Spleen (tissue), 11 donors: ENCODE measurements around the gene NLRC4. TPM values are rescaled to one million over a fixed set of nuclear protein-coding genes. Genes with fewer than 3 reads are reported as not detected.

Experiments used
- DNase-seq: peaks from one replicate; pipeline ENCODE4 v3.0.0-alpha.2; 2020
- H3K27ac ChIP-seq, 8 donors: fragments of 200-600 bp; sonication (generic) in 7 of 8; 1 replicate in 4 of 8; 2 replicates in 4 of 8; pipeline versions ENCODE4 v1.5.0 to v1.8.0; 2016 to 2021; ENCODE audit warnings: inconsistent platforms in 4 of 8, mild to moderate bottlenecking in 4 of 8, moderate library complexity in 1 of 8
- H3K27me3 ChIP-seq, 7 donors: fragments of 200-600 bp; sonication (generic) in 6 of 7; replicated peaks in 1 of 7; 1 replicate in 4 of 7; 2 replicates in 3 of 7; pipeline versions ENCODE4 v1.5.0 to v1.8.0; 2016 to 2021; ENCODE audit warnings: inconsistent platforms in 3 of 7, mild to moderate bottlenecking in 1 of 7
- H3K36me3 ChIP-seq, 6 donors: fragments of 200-600 bp; sonication (generic) in 5 of 6; 1 replicate in 4 of 6; 2 replicates in 2 of 6; pipeline versions ENCODE4 v1.5.0 to v1.8.0; 2016 to 2021; ENCODE audit warnings: inconsistent platforms in 2 of 6
- H3K4me1 ChIP-seq, 6 donors: fragments of 200-600 bp; sonication (generic) in 5 of 6; 1 replicate in 3 of 6; 2 replicates in 3 of 6; pipeline versions ENCODE4 v1.5.0 to v1.8.0; 2016 to 2021; ENCODE audit warnings: inconsistent platforms in 3 of 6
- H3K4me3 ChIP-seq, 8 donors: fragments of 200-600 bp; sonication (generic) in 7 of 8; 1 replicate in 4 of 8; 2 replicates in 4 of 8; pipeline versions ENCODE4 v1.5.0 to v1.8.0; 2016 to 2021; ENCODE audit warnings: inconsistent platforms in 4 of 8, mild to moderate bottlenecking in 4 of 8, moderate library complexity in 2 of 8
- H3K9me3 ChIP-seq, 8 donors: fragments of 200-600 bp; sonication (generic) in 7 of 8; 1 replicate in 4 of 8; 2 replicates in 4 of 8; pipeline versions ENCODE4 v1.5.0 to v1.8.0; 2016 to 2021; ENCODE audit warnings: inconsistent platforms in 4 of 8
- POLR2A ChIP-seq, 3 donors: fragments of 450-650 bp; IDR thresholded peaks; one replicate each; pipeline ENCODE4 v1.5.1; 2017; ENCODE audit warnings: antibody characterized with exemption in 3 of 3, mild to moderate bottlenecking in 1 of 3
- POLR2AphosphoS5 ChIP-seq, 3 donors: sonication (generic); formaldehyde crosslinking; IDR thresholded peaks; one replicate each; pipeline ENCODE4 v1.5.1; 2017; ENCODE audit warnings: antibody characterized with exemption in 3 of 3
- WGBS, 5 donors: extraction: QIAGEN DNeasy Blood & Tissue Kit in 3 of 5; methylation state at CpG; one replicate each; pipeline versions ENCODE4 v1.1.5 to v1.1.7; 2013 to 2018; 5-methylcytosine and 5-hydroxymethylcytosine counted together
- intact Hi-C: fragments of 100-400 bp; cut with DNase I; formaldehyde crosslinking; loops from one replicate; pipeline ENCODE4 v1.15.0; 2023; ENCODE audit warnings: low total_unique reads
- polyA plus RNA-seq, 3 donors: library from polyadenylated mRNA; stranded (reverse); fragments of 200-250 nt; gene quantifications; one replicate each; pipeline ENCODE4 v1.2.1, GENCODE V29; 2013
- total RNA-seq, 7 donors: library from RNA; depleted of rRNA in 3 of 7; stranded (reverse); fragments of >200 nt in 3 of 7; fragmentation: NEBNext Ultra II Directional in 4 of 7; extraction: Animal tissue kit (Norgen Biotek cat#: 25700) in 4 of 7; gene quantifications; one replicate each; pipeline versions ENCODE4 v1.1.0 to v1.2.1, GENCODE V29; 2016 to 2021
- TF ChIP-seq, protein P1 (sequence below), 11 experiments: fragments of 200-600 bp in 7 of 11; fragments of 450-650 bp in 4 of 11; sonication (generic) in 4 of 11; IDR thresholded peaks in 8 of 11; conservative IDR thresholded peaks in 3 of 11; 1 replicate in 7 of 11; 2 replicates in 4 of 11; pipeline versions ENCODE4 v1.4.0 to v1.8.0; 2016 to 2021; ENCODE audit warnings: antibody characterized with exemption in 11 of 11, inconsistent platforms in 4 of 11, mild to moderate bottlenecking in 1 of 11
- donor health status: healthy with polysubstance abuse.
- donor health status: DM: no; HTN: no; CAD: no; lungs with moderate emphysema.
- donor health status: DM: no; HTN: no; CAD: no.
- donor health status: Bipolar disorder and iron deficiency.
- donor health status: healthy.
- donor health status: DM: no; HTN: no; CAD: no.
- donor health status: DM: yes; HTN: yes; CAD: no.

NLRC4 gene
- total and polyA plus RNA-seq, 10 donors: 4.2 to 42.7 (median 18.9) TPM

DNA sequence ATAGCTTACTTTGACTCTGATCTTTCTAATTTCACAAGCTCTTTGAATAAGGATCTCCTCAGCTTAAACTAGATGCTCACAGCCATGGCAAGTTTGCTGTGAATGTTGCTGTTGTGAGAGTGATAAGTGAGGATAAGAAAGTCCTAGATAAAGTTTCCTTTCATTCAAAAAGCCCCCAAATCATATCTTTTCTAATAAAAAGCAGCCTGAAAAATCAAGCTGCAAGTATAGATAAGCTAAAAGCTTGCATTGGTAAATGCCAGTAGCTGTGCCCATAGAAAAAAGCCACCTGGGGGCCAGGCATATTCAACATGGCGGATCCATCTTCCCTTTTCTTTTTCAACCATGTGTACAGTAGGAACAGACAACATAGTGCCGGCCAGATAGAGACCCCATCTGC lies 4.3 kb downstream of the NLRC4 start:
- WGBS, 5 donors: 82 to 97% (median 95%) methylated on average over 2 of the region's 2 CpGs
- H3K9me3 ChIP-seq: no peaks in the 10 kb centered on the region
- H3K27me3 ChIP-seq: no peaks in the 10 kb centered on the region
- no peak overlapping the region for H3K4me3 ChIP-seq
- H3K4me1 ChIP-seq: peaks cover 0 to 33% (median 7%) of the 10 kb centered on the region in 6 donors
- TF ChIP-seq POLR2A (IDR thresholded peaks at IDR 0.05): no peak
- no peak for TF ChIP-seq POLR2AphosphoS5 (IDR thresholded peaks at IDR 0.05)
- TF ChIP-seq, protein P1, sequence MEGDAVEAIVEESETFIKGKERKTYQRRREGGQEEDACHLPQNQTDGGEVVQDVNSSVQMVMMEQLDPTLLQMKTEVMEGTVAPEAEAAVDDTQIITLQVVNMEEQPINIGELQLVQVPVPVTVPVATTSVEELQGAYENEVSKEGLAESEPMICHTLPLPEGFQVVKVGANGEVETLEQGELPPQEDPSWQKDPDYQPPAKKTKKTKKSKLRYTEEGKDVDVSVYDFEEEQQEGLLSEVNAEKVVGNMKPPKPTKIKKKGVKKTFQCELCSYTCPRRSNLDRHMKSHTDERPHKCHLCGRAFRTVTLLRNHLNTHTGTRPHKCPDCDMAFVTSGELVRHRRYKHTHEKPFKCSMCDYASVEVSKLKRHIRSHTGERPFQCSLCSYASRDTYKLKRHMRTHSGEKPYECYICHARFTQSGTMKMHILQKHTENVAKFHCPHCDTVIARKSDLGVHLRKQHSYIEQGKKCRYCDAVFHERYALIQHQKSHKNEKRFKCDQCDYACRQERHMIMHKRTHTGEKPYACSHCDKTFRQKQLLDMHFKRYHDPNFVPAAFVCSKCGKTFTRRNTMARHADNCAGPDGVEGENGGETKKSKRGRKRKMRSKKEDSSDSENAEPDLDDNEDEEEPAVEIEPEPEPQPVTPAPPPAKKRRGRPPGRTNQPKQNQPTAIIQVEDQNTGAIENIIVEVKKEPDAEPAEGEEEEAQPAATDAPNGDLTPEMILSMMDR (IDR thresholded peaks at IDR 0.05 in 8 of 11, conservative IDR thresholded peaks at IDR 0.05 in 3 of 11): no peak
- no peak for DNase-seq
- no peak overlapping the region for H3K27ac ChIP-seq
- peaks cover 0 to 36% (median 4%) of the 10 kb centered on the region in 6 donors for H3K36me3 ChIP-seq
- intact Hi-C loops: no loop called here

DNA sequence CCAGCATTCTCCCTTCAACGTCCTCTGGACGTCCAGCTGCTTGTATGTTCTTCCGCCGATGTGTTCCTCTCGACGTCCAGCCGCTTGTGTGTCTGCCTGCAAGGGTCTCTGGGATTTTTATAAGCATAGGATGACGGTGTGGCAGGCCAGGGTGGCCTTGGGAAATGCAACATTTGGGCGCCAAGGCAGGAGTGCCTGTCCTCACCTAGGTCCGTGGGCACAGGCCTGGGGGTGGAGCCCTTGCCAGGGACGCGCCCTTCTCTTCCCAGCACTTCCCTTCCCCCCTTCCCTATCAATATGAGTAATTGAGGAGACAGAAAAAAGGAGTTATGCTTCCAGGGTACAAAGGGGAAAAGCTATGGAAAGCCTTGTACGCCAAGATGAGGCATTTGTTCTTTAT lies 6.4 kb downstream of the NLRC4 start:
- no peak for TF ChIP-seq POLR2A (IDR thresholded peaks at IDR 0.05)
- TF ChIP-seq, protein P1 (IDR thresholded peaks at IDR 0.05 in 8 of 11, conservative IDR thresholded peaks at IDR 0.05 in 3 of 11): no peak
- DNase-seq: no peak
- WGBS, 5 donors: 84 to 89% (median 87%) methylated on average over 13 of the region's 13 CpGs
- no peaks in the 10 kb centered on the region for H3K9me3 ChIP-seq
- intact Hi-C loops: no loop called here
- H3K4me1 ChIP-seq: peaks cover 0 to 20% (median 3%) of the 10 kb centered on the region in 6 donors
- peaks cover 0 to 57% (median 4%) of the 10 kb centered on the region in 6 donors for H3K36me3 ChIP-seq
- no peak overlapping the region for H3K27ac ChIP-seq
- H3K4me3 ChIP-seq: no peak overlapping the region
- no peaks in the 10 kb centered on the region for H3K27me3 ChIP-seq

DNA sequence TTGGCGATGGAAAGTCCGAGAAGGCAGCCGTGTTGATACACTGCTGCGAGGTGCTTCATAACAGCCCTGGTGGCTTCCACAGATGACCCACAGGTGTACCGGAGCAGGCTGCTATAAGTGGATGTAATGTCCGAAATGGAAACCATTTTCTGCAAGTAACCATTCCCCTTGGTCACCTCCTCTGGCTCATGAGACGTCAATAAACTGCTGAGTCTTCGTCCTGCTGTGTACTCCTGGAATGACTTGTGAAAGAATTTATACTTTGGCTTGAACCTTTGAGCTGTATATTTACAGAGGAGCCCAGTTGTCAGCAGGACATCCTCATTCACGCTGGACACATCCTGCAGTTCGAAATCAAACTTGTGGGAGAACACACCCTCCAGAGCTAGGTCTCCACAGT lies 14.4 kb downstream of the NLRC4 start:
- intact Hi-C loops: no loop called here
- TF ChIP-seq POLR2A (IDR thresholded peaks at IDR 0.05) (no peak), POLR2AphosphoS5 (IDR thresholded peaks at IDR 0.05) (no peak)
- TF ChIP-seq, protein P1 (IDR thresholded peaks at IDR 0.05 in 8 of 11, conservative IDR thresholded peaks at IDR 0.05 in 3 of 11): no peak
- WGBS, 5 donors: 81 to 95% (median 90%) methylated on average over 10 of the region's 10 CpGs
- Histone ChIP-seq H3K36me3 (peaks cover 0 to 97% (median 0%) of the 10 kb centered on the region in 6 donors), H3K4me3 (no peak overlapping the region), H3K27me3 (no peaks in the 10 kb centered on the region), H3K9me3 (no peaks in the 10 kb centered on the region), H3K4me1 (no peaks in the 10 kb centered on the region), H3K27ac (no peak overlapping the region)
- no peak for DNase-seq

DNA sequence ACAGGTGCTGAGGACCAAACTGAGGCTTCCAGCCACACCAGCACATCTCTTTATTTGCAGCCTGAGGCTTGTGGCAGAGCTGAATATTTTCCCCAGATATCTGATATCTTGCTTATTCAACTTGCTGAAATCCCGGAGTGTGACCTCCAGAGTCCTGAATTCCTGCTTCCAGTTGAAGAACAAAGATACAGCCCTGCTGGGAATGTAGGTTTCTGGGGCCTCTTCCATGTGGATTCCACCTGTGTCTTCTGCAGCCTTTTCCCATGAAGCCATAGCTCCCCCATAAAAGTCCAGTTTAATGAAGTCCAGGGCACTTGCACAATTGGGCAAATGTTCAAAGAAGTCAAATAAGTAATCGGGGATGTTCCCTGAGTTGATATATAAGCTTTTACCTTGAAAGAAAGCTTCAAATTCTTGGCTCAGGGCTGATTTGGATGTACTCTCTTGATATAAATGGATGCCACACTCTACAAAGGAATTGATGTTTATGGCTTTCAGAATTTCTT lies 14.9 kb downstream of the NLRC4 start:
- no peak overlapping the region for H3K4me3 ChIP-seq
- 88 to 100% (median 94%) methylated on average over 2 of the region's 2 CpGs for WGBS, 5 donors
- no peaks in the 10 kb centered on the region for H3K4me1 ChIP-seq
- no peak for DNase-seq
- peaks cover 0 to 97% (median 0%) of the 10 kb centered on the region in 6 donors for H3K36me3 ChIP-seq
- no peaks in the 10 kb centered on the region for H3K9me3 ChIP-seq
- intact Hi-C loops: no loop called here
- no peak overlapping the region for H3K27ac ChIP-seq
- H3K27me3 ChIP-seq: no peaks in the 10 kb centered on the region
- TF ChIP-seq POLR2A (IDR thresholded peaks at IDR 0.05) (no peak), POLR2AphosphoS5 (IDR thresholded peaks at IDR 0.05) (no peak)
- TF ChIP-seq, protein P1 (IDR thresholded peaks at IDR 0.05 in 8 of 11, conservative IDR thresholded peaks at IDR 0.05 in 3 of 11): no peak
